ENCODE data around the gene CACNB2.

GRCh38 chr10:18236756-18237155, 96.5 kb downstream of the CACNB2 start:
- TF ChIP-seq POLR2A (IDR thresholded peaks at IDR 0.05) (no peak), CTCF (IDR thresholded peaks at IDR 0.05) (no peak), POLR2AphosphoS5 (IDR thresholded peaks at IDR 0.05) (no peak), EP300 (IDR thresholded peaks at IDR 0.05) (no peak)

All from gastroesophageal sphincter (tissue), 3 donors.